NCI-H146 treated with DMSO at 0.1 percent for 48 hours (cell line): ENCODE measurements around the gene LZTR1.
"Not testable (repeated sequence)": the region's sequence is repeated elsewhere in the genome, so short reads cannot be mapped to it uniquely, and the experiment has no call there.

Experiments
- DNase-seq: peaks from one replicate; lab custom pipeline; 2025; ENCODE audit not compliant: unreplicated experiment; lab: John Stamatoyannopoulos, UW

The LZTR1 gene

GRCh38 chr22:20995329-20996030 lies 13.4 kb downstream of the LZTR1 start:
- no peak for DNase-seq

GRCh38 chr22:20996031-20996410 lies 13.9 kb downstream of the LZTR1 start:
- no peak for DNase-seq

GRCh38 chr22:20996598-20997535 lies 14.8 kb downstream of the LZTR1 start:
- DNase-seq, result no peak

- no peak for DNase-seq
Measured at GRCh38 chr22:20997536-20998257, 15.6 kb downstream of the LZTR1 start.

- DNase-seq, result no peak
Measured at GRCh38 chr22:20998411-20999336, 16.6 kb downstream of the LZTR1 start.

- no peak for DNase-seq
Measured at GRCh38 chr22:20999350-21000206, 17.5 kb downstream of the LZTR1 start.

- DNase-seq, result no peak
Measured at GRCh38 chr22:21000207-21000986, 18.3 kb downstream of the LZTR1 start.

- DNase-seq, result no peak
Measured at GRCh38 chr22:21000987-21001600, 19.0 kb downstream of the LZTR1 start.

- DNase-seq, result peak; percentile 83
Measured at GRCh38 chr22:21001601-21002325, 19.7 kb downstream of the LZTR1 start, which contains the start of gene THAP7. Gene THAP7 (minus strand): TSS chr22:21002118. CDS start chr22:21001911, 207 bp downstream.

GRCh38 chr22:21003782-21004181 lies 21.7 kb downstream of the LZTR1 start:
- DNase-seq, result no peak

GRCh38 chr22:21009208-21009607 lies 27.1 kb downstream of the LZTR1 start:
- not testable (repeated sequence) for DNase-seq

- DNase-seq, result no peak
Measured at GRCh38 chr22:21009638-21010425, 27.7 kb downstream of the LZTR1 start.

GRCh38 chr22:21010426-21011113 lies 28.5 kb downstream of the LZTR1 start:
- DNase-seq, result no peak

- DNase-seq, result no peak
Measured at GRCh38 chr22:21012446-21013407, 30.6 kb downstream of the LZTR1 start.

- DNase-seq, result no peak
Measured at GRCh38 chr22:21013657-21014201, 31.6 kb downstream of the LZTR1 start.
